GM11168 (cell line): Measurements from ENCODE around the gene ALPG.
"Not testable (repeated sequence)": the region's sequence is repeated elsewhere in the genome, so short reads cannot be mapped to it uniquely, and the experiment has no call there.

ENCODE experiments used
- in situ Hi-C: fragments of 300-500 bp; cut with MboI; formaldehyde crosslinking; loops from one replicate; pipeline ENCODE4 v1.12.0; 2022; ENCODE audit warnings: low sequenced_read_pairs; ENCODE audit not compliant: unreplicated experiment

The ALPG gene

GRCh38 chr2:232394431-232394830, 12.2 kb upstream of the ALPG start:
- in situ Hi-C loops, result not testable (repeated sequence)

DNA sequence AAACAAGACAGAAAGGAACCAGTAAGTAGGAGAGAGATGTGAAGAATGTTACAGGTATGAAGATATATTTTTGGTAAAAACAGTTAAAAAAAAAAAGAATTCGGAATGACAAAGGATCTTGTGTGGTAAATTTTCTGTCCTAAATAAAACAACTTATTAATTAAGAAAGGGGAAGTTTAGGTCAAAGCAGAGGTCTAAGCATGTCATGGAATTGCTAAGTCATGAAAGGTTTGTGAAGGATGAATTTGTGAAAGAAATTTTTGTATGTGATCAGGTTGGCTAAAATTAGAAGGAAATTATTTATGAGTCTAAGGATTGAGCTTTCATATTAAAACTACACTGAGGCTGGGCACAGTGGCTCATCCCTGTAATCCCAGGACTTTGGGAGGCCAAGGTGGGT, 11.1 kb upstream of the ALPG start:
- in situ Hi-C loops, result no loop called here

DNA sequence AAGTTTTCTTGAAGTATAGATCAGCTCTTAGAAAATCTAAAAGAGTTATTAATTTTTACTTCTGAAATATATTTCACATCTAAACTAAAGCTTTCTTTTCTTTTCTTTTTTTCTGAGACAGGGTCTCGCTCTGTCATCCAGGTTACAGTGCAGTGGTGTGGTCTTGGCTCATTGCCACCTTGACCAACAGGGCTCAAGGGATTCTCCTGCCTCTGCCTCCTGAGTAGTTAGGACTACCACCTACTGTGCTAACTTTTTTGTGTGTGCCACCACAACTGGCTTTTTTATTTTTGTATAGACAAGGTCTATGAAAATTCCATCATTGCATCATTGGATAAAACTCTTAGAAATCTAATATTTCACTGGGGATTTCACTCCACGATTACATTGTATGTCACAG, 10.0 kb upstream of the ALPG start:
- in situ Hi-C loops, result no loop called here

- in situ Hi-C loops, result no loop called here
These were observed 8.2 kb upstream of the ALPG start for GRCh38 chr2:232398293-232399034.

DNA sequence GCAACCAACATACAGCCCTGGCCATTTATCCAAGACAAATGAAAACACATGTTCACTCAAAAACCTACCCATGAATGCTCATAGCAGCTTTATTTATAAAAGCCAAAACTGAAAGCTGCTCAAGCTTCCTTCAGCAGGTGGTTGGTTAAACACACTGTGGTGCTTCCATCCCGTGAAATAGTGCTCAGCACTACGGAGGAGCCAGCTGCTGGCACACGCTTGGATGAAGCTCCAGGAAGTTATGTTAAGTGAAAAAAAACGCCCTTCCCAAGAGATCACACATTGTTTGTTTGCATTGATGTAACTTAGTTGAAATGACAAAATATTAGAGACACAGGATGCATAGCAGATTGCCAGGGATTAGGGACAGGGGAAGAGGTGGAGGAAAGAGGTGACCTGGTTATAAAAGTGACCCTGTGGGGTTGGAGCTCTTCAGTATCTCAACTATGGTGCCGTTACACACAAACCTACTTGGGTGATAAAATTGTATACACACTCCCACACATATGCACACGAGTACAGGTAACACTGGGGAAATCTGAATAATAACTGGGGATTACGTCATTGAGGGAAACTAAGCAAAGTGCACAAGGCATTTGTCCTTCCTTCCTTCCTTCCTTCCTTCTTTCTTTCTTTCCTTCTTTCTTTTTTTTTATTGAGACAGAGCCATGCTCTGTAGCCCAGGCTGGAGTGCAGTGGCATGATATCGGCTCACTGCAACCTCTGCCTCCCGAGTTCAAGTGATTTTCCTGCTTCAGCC, 6.2 kb upstream of the ALPG start:
- in situ Hi-C loops, result no loop called here

DNA sequence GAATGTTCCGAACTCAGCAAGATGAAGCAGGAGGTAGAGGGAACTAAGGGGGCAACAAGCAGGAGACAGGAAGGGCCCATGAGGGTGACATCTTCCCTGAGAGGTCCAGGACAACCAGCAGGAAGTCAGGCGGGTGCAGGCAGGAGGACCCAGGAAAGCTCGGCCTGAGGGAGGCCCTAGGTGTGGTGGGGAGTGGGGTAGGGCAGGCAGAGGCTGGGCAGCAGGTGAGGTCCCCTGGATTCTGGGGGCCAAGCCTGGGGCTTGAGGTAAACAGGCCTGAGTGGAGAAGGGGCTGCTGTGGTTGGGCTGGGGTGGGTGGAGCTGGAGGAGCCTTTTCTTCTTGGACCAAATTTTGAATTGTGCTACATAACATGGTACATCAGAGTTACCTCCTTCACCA, 4.1 kb upstream of the ALPG start:
- in situ Hi-C loops, result no loop called here

DNA sequence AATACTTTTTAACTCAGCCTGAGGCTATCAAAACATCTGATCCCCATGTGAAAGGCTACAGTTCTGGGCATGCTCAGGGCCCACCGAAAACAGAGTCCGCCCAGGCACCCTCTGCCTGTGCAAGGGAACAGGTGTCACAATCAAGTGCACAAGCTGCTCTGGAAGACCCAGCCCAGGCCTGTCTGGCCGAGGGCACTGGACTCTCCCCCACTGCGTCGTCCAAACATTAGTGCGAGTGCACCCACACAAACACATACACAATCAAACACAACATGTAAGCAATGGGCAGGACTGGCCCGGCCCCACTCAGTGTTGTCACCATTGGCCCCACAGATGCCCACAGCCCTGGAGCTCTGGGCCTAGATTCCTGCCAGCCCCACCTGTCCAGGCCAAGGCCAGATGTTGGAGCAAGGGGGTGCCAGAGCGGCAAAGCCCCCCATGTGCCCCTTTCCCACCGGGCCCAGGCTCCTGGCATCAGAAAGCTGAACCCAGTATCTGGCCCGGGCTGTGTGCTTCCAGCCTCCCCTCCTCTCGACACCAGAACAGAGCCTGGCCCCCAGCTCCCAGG, 617 bp upstream of the ALPG start:
- in situ Hi-C loops, result no loop called here

DNA sequence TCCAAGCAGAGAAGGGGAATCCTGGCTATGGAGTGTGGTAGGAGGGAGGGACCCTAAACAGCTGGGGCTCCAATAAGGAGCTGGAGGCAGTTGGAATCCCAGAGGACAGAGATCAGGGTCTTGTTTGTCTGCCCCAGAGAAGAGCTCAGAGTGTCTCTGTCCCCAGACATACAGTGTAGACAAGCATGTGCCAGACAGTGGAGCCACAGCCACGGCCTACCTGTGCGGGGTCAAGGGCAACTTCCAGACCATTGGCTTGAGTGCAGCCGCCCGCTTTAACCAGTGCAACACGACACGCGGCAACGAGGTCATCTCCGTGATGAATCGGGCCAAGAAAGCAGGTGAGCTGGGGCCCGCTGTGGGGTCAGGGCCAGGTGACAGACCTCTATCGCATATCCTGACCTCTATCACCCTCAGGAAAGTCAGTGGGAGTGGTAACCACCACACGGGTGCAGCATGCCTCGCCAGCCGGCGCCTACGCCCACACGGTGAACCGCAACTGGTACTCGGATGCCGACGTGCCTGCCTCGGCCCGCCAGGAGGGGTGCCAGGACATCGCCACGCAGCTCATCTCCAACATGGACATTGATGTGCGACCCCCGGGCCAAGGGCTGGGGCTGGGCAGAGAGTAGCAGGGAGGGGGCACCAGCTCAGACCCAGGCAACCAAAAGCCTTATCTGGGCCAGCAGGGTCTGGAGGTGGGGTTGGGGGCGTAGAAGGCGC, 945 bp downstream of the ALPG start:
- in situ Hi-C loops, result not testable (repeated sequence)

DNA sequence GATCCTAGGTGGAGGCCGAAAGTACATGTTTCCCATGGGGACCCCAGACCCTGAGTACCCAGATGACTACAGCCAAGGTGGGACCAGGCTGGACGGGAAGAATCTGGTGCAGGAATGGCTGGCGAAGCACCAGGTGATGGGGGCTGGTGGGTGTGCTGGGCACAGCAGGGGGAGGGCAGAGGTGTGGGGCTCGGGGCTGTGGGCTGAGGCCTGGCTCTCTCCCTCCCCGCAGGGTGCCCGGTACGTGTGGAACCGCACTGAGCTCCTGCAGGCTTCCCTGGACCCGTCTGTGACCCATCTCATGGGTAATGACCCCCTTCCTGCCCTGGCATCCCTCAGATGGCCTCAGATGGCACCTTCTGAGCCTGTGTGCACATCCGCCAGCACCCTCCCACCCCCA, 1.6 kb downstream of the ALPG start:
- in situ Hi-C loops, result not testable (repeated sequence)

GRCh38 chr2:232409617-232410016, 3.0 kb downstream of the ALPG start:
- in situ Hi-C loops, result not testable (repeated sequence)

DNA sequence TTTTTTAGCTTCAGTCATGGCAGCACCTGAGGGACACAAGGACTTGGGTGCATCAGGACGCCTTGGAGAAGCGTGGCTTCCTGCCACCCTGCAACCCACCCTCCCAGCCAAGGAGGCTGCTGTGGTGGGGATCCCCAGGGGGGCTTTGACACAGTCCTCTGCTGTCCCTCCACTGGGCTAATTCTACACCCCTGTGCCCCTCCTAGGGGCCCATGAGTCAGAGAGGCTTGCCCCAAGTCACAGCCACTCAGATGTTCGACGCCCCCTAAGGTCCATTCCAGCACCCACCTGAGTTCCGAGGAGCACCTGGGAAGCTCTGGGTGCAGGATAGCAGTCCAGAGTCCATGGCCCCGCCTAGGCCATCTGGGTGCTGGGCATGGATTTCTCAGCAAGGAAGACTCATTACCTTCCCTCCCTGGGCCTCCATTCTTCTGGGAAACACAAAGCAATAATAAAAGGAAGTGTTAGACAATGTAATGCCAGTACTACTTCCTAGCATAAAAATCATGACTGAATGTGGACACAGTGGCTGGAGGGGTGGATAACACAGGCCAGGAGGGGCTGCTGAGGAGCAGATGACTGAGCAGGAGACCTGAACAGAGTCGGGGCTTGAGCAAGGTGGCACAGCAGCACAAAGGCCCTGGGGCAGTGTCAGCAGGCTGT, 3.7 kb downstream of the ALPG start:
- in situ Hi-C loops, result no loop called here

- in situ Hi-C loops, result no loop called here
These were observed 5.4 kb downstream of the ALPG start for GRCh38 chr2:232411901-232412629.

DNA sequence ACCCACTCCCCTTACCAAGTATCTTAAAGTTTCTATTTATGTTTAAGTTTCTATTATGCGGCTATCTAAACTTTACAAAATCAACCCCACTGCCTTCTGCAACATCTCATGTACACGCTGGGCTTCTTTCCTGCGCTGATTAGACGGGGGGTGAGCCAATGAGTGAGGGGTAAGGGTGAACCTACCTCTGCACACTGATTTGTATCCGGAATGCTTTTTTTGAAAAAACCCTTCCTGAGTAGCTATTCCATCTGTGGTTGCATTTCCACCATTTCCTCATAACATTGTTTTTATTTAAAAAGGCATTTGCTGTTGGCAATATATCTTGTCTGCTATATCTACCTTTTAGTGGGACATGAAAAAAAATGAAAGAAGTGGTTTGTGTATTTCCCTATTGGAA, 6.3 kb downstream of the ALPG start:
- in situ Hi-C loops, result no loop called here

DNA sequence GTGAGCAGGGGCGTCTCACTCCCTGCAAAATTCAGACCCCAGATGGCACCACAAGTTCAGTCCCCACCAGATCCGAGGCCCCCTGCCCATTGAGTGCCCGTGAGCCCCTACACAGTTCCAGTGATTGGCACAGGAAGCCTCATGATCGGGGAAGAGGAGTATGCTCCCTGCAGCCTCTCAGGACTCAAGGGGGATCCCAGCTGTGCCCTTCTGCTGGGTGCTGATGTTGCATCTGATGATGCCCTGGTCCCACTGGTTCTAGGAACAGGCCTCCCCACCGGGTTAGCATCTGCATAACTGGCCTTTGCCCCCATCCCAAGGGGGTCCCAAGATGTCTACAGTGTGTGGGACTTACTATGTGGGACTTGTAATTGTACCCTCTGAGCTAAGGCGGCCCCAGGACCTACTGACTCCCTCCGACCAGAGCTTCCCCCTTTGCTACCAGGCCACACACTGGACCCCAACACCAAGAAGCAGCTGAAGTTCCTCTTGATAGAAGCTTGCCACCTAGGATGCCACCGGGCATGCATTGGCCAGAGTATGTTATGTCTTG, 8.6 kb downstream of the ALPG start:
- in situ Hi-C loops, result no loop called here

DNA sequence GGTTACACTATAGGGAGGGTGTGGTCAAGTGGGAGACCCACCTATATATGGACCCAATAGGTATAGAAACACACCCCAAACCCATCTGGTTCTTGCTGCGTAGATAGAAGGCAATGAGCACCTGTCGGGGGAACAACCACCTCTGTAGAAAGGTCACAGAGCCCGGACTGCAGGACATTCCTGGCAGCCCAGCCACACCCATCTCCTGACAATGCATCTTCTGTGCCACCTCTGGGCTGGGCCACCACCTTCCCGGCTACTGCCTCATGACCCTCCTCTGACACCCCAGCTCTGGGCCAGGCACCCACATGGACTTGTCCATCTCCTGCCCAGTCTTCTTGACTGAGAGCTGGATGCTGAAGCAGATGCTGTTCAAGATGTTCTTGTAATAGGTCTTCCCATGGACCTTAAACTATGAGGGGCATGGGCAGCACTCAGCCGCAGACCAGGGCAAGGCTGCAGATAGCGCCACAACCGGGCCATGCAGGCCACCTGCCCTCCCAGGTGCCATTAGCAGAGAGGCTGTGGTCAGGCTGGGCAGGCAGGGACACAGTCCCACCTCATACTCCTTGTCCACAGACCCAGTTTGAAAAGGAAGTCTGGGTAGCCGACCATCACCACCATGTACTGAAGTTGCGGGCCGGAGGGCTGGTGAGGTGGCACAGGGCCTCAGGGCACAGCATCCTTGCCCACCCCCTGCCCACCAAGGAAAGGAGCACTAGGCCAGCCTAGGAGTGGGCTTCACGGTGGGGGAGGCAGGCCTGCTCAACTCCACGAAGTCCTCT, 9.3 kb downstream of the ALPG start:
- in situ Hi-C loops, result no loop called here

DNA sequence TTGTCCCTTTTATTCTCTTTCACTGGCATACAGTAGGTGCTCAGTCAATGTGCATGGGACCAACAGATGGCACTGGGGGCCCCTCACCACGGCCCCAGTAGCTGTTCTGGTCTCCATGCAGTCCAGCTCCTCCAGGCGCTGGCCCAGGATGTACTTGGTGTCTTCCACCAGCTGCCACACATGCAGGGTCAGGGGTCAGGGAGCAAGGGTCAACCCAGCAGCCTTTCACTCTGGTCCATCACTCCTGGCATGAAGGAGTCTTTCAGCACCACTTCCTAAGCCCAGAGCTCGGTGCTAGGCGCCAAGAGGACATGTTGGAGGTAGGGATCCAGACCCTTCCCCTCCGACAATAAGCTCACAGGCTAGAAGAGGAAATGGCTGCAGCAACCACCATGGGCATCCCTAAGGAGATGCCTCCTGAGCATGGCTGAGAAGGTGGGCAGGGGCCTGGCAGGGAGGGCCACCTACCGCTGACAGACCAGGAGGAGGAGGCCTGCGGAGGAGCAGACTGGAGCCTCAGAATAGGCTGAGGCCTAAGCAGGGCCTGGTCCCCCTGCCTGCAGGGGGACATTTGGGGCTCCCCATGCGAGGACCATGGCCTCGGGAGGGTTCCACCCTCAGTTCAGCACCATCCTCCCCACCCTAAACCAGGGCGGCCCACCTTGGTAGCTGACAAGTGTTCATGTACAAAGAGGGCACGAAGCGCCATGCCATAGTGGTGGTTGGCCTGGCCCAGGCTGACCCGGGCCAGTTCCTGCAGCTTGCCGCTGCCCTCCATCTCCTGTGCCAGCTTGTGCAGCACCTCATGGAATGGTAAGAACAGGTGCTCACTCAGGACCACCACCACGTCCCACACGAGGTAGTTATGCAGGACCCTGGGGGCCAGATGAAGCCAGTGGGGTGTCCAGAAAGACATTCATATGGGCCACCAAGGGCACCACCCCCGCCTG, 10.2 kb downstream of the ALPG start:
- in situ Hi-C loops, result no loop called here

DNA sequence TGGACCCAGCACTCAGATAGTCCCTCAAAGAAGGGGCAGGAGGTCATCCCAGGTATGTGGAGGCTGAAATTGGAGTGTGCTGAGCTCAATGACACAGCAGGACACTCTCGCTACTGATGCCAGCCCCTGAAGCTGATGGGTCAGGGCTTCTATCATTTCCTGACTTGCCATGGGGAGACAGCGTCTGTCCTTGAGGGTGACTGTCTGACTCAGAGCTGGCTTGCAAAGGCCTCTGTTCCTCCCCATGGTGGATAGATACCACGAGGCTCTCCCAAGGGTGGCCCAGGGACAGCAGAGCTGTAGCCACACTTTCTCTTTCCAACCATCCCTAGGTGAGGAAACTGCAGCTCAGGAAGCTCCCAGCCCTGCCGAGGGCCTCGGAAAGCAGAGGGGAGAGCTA, 10.8 kb downstream of the ALPG start:
- in situ Hi-C loops, result no loop called here

- in situ Hi-C loops, result no loop called here
These were observed 11.4 kb downstream of the ALPG start for GRCh38 chr2:232418056-232418455.
